Memory B cell (primary cell): ENCODE results near the gene L1CAM.

Source experiments
- ATAC-seq: fragments of 150-1000 bp; cut with Tn5 transposase; 2 replicates; pipeline ENCODE4 v1.10.0; 2021; ENCODE audit warnings: low read depth, mild to moderate bottlenecking, moderate library complexity
- DNase-seq, 2 donors: peaks; one replicate each; pipeline ENCODE4 v3.0.0; 2022; ENCODE audit warnings: low spot score in 2 of 2
- H3K27ac Mint-ChIP-seq: one replicate; pipeline ENCODE4 v1.8.0; 2022; ENCODE audit warnings: mild to moderate bottlenecking, moderate library complexity, mixed read lengths
- H3K27me3 Mint-ChIP-seq: one replicate; pipeline ENCODE4 v1.8.0; 2022; ENCODE audit warnings: mixed read lengths
- H3K36me3 Mint-ChIP-seq: one replicate; pipeline ENCODE4 v1.8.0; 2022; ENCODE audit warnings: mild to moderate bottlenecking, mixed read lengths
- H3K4me1 Mint-ChIP-seq: one replicate; pipeline ENCODE4 v1.8.0; 2022; ENCODE audit warnings: mixed read lengths
- H3K4me3 Mint-ChIP-seq: one replicate; pipeline ENCODE4 v1.8.0; 2022; ENCODE audit warnings: mild to moderate bottlenecking, moderate library complexity, mixed read lengths
- H3K9me3 Mint-ChIP-seq: one replicate; pipeline ENCODE4 v1.8.0; 2022; ENCODE audit warnings: mixed read lengths

The L1CAM gene

DNA sequence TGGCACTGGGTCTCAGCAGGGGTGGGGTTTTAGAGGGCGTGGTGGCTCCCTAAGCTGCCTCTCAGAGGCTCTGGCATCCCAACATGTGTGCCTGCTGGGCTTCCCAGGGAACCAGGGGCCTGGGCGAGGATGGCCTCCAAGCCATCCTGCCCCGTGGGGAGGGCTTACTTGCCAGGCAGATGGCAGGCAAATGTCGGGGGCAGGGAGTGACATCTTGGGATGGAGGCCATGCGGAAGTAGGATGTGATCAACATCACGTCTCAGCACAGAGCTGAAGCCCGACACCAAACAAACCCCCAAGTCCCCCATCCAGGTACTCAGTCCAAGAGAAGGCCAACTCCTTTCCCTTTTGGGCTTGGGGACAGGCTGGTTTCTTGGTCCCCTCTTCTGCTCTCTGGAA lies 4.7 kb downstream of the L1CAM start:
- no peak overlapping the region for H3K4me3 Mint-ChIP-seq
- no peak for DNase-seq

DNA sequence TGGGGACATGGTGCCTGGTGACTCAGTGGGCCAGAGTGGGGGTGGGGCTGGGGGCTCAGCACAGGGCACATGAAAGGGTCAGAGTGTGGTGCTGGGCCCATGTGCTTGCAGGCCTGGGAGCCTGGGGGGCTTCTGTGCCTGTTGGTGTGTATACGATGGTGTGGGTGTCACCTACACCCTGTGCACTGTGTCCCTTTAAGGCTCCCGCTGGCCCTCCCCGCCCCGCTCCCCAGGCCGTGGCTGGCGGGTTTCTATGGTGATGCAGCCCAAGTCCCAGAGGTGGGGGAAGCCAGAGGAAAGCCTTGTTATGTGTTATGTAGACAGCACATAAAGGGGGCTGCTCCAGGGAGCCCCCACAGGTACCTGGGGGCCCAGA lies 5.5 kb downstream of the L1CAM start:
- ATAC-seq (no peak), DNase-seq (no peak)
- H3K36me3 Mint-ChIP-seq, result peaks cover 6% of the 10 kb centered on the region
- H3K4me1 Mint-ChIP-seq, result peaks cover 18% of the 10 kb centered on the region
- H3K27ac Mint-ChIP-seq, result no peak overlapping the region
- H3K9me3 Mint-ChIP-seq, result no peaks in the 10 kb centered on the region
- peaks cover 18% of the 10 kb centered on the region for H3K27me3 Mint-ChIP-seq
- no peak overlapping the region for H3K4me3 Mint-ChIP-seq

More for the DNA sequence above, 4.7 kb downstream of the L1CAM start:
- ATAC-seq, result no peak
- H3K4me1 Mint-ChIP-seq, result peaks cover 15% of the 10 kb centered on the region
- H3K9me3 Mint-ChIP-seq, result no peaks in the 10 kb centered on the region
- peaks cover 6% of the 10 kb centered on the region for H3K36me3 Mint-ChIP-seq
- peaks cover 15% of the 10 kb centered on the region for H3K27me3 Mint-ChIP-seq
- H3K27ac Mint-ChIP-seq, result no peak overlapping the region

DNA sequence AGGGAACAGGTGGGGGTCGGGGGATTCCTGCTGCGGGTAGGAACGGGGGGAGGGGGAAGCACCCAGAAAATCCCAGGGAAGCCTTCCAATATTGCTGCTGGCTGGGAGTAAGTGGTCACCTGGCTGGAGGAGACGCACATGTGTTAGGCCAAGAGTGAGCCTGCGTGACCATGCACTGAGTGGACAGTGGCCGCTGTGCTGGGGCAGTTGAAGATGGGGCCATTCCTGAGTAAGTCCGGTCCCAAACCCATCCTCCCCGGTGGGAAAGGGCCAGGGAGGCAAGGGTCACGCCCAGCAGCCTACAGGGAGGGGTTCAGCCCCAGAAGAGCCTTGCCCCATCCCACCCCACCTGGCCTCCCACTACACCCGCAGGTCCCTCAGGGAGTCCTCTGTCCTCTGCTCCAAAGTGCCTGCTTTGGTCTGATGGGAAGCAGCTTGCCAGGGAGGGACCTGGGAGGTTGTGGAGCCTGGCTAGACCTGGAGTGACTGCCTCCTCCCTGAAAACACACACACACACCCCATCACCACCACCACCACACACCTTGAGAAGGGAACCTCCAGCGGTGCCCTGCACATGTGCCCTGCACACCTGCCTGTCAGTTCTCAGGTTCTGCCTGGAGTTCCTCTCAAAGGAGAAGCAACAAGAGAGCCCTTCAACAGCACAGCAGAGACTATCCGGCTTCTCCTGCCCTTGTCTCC lies 6.1 kb downstream of the L1CAM start:
- H3K27ac Mint-ChIP-seq, result no peak overlapping the region
- H3K36me3 Mint-ChIP-seq, result peaks cover 8% of the 10 kb centered on the region
- no peak for ATAC-seq
- no peaks in the 10 kb centered on the region for H3K9me3 Mint-ChIP-seq
- H3K4me3 Mint-ChIP-seq, result no peak overlapping the region
- no peak for DNase-seq
- peaks cover 18% of the 10 kb centered on the region for H3K4me1 Mint-ChIP-seq
- H3K27me3 Mint-ChIP-seq, result peaks cover 21% of the 10 kb centered on the region

DNA sequence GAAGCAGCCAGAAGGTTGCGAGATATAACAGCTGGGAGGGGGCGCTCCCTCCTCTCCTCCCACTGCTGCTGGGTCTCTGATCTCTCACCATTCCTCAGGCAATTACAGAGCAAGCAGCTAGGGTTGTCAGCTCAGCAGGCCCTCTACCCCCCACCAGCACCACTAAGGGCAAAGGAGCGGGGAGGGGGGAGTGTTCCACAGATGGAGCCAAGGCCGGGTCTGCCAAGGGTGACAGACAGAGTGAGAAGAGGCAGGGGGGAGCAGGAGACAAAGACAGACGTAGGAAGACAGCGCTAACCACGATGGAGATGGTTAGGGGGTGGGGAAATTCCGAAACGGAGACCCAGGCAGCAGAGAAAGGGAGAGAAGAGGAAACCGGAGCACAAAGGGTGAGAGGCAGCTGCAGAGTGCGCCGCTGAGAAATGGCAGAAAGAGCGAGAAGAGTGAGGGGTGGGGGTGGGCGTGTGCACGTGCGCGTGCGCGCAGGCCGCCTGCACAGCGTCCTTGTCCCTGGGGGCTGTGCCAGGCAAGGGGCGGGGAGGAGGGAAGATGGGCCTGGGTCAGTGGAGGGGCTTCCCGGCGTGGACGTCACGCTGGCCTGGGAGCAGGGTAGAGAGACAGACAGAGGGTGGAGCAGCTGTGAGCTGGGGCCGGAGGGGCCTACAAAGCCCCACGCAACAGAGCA lies 6.9 kb downstream of the L1CAM start:
- Mint-ChIP-seq H3K36me3 (peaks cover 11% of the 10 kb centered on the region), H3K4me1 (peaks cover 20% of the 10 kb centered on the region), H3K9me3 (no peaks in the 10 kb centered on the region), H3K4me3 (peak overlapping the region; percentile 9), H3K27ac (no peak overlapping the region), H3K27me3 (peaks cover 22% of the 10 kb centered on the region)
- DNase-seq (no peak), ATAC-seq (peak; percentile 56)

DNA sequence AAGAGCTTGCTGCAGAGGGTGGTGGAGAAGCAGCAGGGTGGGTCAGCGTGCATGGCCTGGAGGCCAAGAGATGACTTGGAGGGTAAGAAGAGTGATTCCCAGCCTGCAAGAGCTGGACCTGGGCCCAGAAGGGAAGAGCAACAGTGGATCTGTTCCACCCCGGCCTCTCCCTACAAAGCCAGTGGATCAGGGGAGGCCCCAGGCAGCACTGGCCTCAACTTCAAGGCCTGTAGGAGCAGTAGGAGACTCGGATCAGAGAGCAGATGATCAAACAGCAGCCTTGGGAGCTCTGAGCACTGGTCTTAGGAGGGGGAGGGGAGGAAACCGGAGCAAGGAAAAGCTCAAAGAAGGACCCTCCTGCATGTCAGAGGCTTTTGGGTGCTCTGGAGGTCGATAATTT lies 7.6 kb downstream of the L1CAM start:
- H3K4me1 Mint-ChIP-seq, result peaks cover 20% of the 10 kb centered on the region
- H3K27ac Mint-ChIP-seq, result no peak overlapping the region
- H3K27me3 Mint-ChIP-seq, result peaks cover 22% of the 10 kb centered on the region
- H3K36me3 Mint-ChIP-seq, result peaks cover 11% of the 10 kb centered on the region
- ATAC-seq, result no peak
- no peaks in the 10 kb centered on the region for H3K9me3 Mint-ChIP-seq
- H3K4me3 Mint-ChIP-seq, result no peak overlapping the region
- no peak for DNase-seq

DNA sequence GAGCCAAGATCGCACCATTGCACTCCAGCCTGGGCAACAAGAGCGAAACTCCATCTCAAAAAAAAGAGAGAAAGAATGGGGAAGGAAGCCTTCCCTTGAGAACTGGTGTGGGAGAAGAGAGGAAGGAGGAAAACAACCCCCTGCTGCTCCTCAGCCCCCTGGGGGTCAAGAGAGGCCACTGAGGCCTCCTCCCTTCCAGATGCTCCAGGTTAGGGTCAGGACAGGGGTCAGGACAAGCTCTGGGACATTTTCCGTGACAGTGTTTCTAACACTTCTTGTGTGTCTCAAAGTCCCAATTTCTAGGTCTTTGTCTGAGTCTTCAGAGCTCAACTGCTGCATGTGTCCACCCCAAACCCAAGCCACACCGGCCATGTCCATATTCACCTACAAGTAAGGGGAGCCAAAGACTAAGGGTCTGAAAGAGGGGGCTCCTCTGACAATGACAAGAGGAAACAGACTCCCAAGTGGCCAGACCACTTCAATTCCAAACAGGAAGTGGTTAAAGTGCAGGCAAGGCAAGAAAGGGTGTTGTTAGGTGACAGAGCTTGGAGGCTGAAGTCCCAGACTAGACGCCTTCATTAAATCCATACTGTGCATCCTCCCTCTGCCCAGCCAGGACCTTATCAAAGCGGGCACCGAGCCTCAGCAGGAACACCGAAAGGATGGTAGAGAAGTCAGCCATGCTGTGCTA lies 8.3 kb downstream of the L1CAM start:
- H3K4me1 Mint-ChIP-seq, result peaks cover 20% of the 10 kb centered on the region
- H3K36me3 Mint-ChIP-seq, result peaks cover 9% of the 10 kb centered on the region
- H3K27ac Mint-ChIP-seq, result no peak overlapping the region
- H3K4me3 Mint-ChIP-seq, result no peak overlapping the region
- ATAC-seq (no peak), DNase-seq (no peak)
- H3K27me3 Mint-ChIP-seq, result peaks cover 23% of the 10 kb centered on the region
- no peaks in the 10 kb centered on the region for H3K9me3 Mint-ChIP-seq

DNA sequence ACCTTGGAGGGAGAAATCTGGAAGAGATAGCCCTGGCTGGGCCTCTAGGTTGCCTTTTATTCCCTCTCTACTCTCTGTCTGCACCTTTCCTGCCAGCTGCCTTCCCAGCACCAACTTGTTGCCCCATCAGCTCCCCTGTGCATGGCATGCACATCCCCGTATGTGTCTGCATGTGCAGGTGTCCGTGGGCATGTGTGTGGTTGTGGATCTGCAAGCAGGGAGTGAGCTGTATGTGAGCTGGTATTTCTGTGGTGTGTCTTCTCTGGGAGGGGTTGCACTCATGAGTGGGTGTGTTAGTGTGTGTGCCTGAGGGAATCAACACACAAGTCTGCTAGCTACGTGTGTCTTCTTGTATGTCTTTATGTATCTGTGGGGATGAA lies 9.9 kb downstream of the L1CAM start:
- DNase-seq, result no peak
- Mint-ChIP-seq H3K4me1 (peaks cover 17% of the 10 kb centered on the region), H3K36me3 (peaks cover 12% of the 10 kb centered on the region), H3K9me3 (no peaks in the 10 kb centered on the region), H3K4me3 (no peak overlapping the region), H3K27ac (no peak overlapping the region), H3K27me3 (peaks cover 24% of the 10 kb centered on the region)
- ATAC-seq, result no peak

DNA sequence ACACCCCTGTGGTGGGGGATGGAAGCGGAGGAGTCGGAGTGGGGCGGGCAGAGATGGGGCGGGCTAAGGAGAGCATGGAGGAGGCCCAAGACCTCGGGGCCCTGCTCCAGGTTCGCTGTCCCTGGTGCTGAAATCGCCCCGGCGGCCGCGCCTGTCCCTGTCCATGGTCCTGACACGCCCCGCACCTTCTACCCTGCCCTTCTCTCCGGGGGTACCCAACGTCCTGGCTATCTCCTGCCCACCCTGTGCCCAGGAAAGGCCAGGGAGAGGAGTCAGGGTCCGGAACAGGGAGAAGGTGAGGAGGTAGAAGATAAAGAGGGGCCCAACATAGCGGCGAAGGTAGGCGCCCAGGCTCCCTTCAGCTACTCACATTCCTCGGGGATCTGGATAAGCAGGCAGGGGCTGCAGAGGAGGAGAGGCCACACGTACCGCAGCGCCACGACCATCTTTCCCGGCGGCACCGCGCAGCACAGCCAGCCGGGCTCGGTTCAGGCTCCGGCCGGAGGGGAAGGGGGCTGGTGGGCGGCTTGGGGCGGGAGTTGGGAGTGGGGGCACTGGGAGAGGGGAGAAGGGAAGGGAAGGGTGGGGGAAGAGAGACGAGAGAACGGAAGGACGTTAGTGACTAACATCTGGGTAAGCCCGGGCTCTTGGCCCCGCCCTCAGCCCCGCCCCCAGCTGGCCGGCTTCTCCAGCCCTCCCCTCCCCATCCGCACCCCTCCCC lies 10.4 kb downstream of the L1CAM start:
- peaks cover 17% of the 10 kb centered on the region for H3K4me1 Mint-ChIP-seq
- H3K27me3 Mint-ChIP-seq, result peaks cover 24% of the 10 kb centered on the region
- DNase-seq, result peak; percentile 52 to 74
- peaks cover 12% of the 10 kb centered on the region for H3K36me3 Mint-ChIP-seq
- no peak overlapping the region for H3K4me3 Mint-ChIP-seq
- H3K9me3 Mint-ChIP-seq, result no peaks in the 10 kb centered on the region
- ATAC-seq, result peak; percentile 71
- no peak overlapping the region for H3K27ac Mint-ChIP-seq

DNA sequence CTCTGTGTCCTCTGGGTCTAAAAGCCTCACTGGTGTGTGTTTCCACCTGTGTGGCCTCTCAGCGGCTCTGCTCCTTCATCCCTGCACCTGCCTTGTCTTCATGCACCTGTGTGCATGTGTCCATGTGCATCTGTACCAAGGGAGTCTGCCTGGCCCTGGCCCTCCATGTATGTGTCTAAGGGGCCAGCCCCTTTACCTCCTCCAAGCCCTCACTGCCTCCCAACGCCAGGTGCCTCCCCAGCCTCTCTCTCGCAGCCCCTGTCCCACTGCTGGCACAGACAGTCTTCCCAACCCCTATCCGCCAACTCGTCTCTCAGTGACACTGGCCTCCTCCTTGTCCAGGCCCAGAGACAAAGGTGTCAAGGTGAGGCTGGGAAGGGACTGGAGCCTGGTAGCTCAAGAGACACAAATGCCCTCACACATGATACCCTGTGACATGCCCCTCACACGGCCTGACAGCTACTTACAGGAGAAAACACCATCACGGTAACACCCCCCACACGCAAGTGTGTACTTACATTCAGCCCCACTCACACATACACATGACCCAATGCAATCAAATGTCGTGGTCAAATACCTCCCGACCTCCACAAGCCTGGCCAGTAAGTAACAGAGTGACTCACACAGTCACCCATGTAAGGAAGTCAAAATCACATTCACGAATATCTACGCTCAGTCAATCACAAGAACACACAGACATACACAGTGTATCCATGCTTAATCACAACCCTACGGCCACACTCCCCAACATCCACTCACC lies 11.4 kb downstream of the L1CAM start:
- Mint-ChIP-seq H3K9me3 (no peaks in the 10 kb centered on the region), H3K4me1 (peaks cover 17% of the 10 kb centered on the region), H3K4me3 (no peak overlapping the region), H3K27me3 (peaks cover 24% of the 10 kb centered on the region), H3K36me3 (peaks cover 12% of the 10 kb centered on the region), H3K27ac (no peak overlapping the region)
- no peak for ATAC-seq
- DNase-seq, result no peak

DNA sequence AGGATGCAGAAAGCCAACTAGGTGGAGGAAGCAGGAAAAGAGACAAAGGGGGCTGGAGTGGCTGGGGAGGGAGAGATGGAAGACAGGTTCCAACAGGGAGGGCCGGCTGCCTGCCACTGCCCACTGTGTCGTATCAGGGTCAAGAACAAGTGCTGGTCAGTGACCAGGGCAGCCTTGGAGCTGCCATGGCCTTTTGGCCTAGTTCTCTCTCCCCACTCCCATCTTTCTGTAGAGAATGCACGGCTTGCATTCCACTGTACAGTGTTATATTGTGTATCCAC lies 11.9 kb downstream of the L1CAM start:
- peaks cover 15% of the 10 kb centered on the region for H3K4me1 Mint-ChIP-seq
- no peak overlapping the region for H3K27ac Mint-ChIP-seq
- no peaks in the 10 kb centered on the region for H3K9me3 Mint-ChIP-seq
- peaks cover 10% of the 10 kb centered on the region for H3K36me3 Mint-ChIP-seq
- H3K4me3 Mint-ChIP-seq, result no peak overlapping the region
- peaks cover 21% of the 10 kb centered on the region for H3K27me3 Mint-ChIP-seq
- no peak for ATAC-seq
- DNase-seq, result no peak

DNA sequence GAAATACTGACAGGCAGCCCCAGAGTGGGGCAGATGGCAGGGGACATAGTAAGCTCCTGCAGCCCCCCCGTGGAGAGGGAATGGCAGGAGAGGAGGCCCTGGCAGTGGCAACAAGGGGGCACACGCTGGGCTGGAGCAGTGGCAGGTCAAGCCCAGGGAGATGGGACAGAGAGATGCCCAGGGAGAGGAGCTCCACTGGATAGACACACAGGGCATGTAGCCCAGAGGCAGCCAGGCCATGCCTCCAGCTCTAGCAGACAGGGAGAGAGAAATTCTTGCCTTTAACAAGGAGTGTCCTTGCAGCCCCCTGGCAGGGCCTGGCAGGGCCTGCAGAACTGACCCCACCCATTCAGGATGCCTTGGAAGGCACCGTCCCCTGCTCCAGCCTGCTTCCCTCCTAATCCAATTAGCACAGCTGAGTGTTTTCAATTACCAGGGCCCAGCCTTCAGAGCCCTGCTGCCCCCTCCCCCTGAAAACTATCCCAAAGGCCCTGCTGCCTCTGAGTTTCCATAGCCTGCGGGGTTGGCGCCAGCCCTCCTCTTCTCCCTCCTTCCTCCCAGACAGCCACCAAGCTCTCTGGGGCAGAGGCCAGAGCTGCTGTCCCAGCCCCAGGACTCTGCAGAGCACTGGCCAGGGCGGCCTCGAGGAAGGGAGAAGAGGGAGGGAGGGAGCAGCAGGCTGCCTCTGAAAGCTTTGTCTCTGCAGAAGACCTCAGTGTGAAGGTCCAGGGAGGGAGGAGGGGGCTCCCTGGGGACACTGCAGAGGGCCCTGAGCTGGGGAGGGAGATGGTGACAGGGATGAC lies 12.5 kb downstream of the L1CAM start:
- H3K4me3 Mint-ChIP-seq, result no peak overlapping the region
- H3K36me3 Mint-ChIP-seq, result peaks cover 10% of the 10 kb centered on the region
- H3K4me1 Mint-ChIP-seq, result peaks cover 11% of the 10 kb centered on the region
- no peak for DNase-seq
- ATAC-seq, result no peak
- peaks cover 19% of the 10 kb centered on the region for H3K27me3 Mint-ChIP-seq
- no peaks in the 10 kb centered on the region for H3K9me3 Mint-ChIP-seq
- H3K27ac Mint-ChIP-seq, result no peak overlapping the region

DNA sequence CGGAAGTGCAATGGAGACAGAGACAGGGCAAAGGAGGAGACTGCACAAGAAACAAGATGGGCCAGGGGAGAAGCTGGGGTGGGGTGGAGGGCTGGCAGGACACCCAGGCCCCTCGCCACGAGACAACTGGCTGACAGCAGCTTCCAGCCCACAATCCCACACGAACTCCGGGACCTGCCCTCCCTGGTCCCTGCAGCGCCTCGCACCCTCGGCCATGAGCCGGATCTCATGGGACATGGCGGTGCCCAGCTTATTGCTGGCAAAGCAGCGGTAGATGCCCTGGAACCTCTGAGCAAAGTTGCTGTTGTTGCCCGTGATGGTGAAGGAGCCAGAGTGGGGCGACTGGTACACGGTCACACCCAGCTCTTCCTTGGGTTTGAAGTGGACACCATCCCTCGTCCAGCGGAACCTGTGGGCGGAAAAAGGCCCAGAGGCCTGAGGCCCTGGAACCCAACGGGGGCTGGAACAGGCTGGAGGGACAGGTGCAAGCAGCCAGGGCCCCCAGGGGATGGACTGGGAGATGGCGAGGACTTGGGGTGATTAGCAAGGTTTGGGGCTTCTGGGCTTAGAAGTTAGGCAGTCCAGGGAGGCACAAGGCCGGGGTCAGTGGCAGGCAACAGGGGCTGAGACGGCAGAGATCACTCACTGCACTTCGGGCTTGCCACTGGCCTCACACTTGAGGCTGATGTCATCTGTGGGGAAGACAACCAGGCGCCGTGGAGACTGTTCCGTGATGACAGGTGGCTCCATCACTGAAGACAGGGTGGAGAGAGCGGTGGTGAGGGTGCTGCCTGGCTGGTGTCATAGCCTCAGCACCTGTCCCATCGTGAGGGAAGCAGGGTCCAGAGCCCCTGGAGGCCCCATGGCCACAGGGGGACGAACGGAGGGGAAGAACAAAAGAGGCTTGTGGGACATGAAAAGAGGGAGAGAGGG lies 13.8 kb downstream of the L1CAM start:
- no peak overlapping the region for H3K4me3 Mint-ChIP-seq
- peaks cover 7% of the 10 kb centered on the region for H3K4me1 Mint-ChIP-seq
- H3K27me3 Mint-ChIP-seq, result peaks cover 15% of the 10 kb centered on the region
- H3K9me3 Mint-ChIP-seq, result no peaks in the 10 kb centered on the region
- ATAC-seq (no peak), DNase-seq (no peak)
- H3K36me3 Mint-ChIP-seq, result peaks cover 10% of the 10 kb centered on the region
- no peak overlapping the region for H3K27ac Mint-ChIP-seq
